ENCODE results near the gene EVI2B.
"Not testable (repeated sequence)": the region's sequence is repeated elsewhere in the genome, so short reads cannot be mapped to it uniquely, and the experiment has no call there.

EVI2B gene

DNA sequence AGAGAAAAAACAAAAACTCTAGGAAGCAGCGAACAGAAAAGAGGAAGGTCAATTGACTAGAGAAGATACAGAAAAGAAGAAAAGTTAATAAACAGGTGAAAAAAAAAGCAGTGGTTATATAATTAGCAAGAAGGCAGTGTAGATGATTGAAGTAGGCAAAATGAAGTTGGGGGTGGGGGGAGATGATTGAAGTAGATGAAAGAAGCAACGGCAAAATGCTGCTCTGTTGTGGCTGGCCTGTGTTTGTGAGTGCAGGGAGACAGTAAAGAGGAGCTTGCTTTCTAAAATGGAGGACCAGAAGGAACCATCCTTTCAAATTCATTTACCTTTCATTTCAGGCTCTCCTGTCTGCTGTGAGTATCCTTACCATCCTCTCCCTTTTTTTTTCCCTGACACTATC, 3.6 kb downstream of the EVI2B start:
- DNase-seq = peak; percentile 73

DNA sequence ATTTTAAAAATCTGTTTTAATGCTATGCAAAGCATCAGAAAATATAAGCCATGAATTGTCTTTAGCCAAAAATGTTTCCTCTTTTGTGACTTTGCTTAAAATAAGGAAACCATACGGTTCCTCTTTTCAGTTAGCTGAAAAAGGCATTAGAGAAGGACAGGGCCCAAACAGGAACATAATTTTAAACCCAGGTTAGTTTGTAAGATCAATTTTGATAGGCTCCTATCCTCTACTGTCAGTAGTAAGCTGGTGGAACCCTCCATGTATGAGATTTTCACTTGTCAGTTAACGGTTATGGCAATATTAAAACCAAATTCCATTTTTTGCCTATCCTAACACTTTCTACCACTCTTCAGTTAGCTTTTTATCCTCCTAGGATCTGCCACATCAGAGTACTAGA, 4.3 kb downstream of the EVI2B start:
- peak; percentile 91 for DNase-seq

DNA sequence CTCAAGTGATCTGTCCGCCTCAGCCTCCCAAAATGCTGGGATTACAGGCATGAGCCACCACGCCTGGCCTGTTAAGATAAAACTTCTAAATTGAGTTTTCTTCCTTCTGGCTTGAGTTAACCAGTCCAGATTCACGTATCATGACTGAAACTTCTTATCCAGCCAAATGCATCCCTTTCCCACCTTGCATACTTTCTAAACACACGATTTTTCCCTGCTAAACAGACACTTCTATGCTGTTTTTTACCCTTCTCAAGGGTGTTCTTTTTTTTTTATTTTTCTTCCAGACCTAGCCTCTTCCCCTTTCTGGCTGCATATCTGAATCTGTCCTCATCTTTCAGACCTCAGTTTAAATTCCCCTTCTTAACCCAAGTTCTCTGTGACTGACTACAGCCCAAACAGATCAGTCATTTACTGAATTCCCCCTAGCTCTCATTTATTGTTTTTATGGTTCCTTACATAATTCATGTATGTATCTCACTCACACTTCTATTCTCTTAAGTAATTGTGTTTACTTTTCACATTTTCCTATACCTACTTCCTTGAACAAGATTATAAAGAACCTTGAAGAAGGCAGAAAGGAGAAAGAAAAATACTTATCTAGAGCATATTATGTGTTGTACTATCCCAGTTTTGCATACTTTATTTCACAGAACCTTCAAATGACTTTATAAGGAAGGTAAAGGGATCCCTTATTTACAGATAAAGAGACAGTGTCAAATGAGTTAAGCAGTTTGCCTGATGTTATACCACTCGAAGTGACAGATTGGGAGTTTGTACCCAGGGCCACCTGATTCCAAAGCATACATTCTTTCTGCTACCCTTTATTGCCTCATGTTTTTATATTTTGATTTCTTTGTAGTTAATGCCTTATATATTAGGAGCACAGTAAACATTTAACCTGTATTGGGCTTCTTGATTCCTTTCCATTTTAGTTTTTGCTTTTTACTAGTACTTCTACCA, 5.2 kb downstream of the EVI2B start:
- peak; percentile 75 for DNase-seq

- DNase-seq = no peak
Measured at GRCh38 chr17:31307640-31308039, 6.2 kb downstream of the EVI2B start.

DNA sequence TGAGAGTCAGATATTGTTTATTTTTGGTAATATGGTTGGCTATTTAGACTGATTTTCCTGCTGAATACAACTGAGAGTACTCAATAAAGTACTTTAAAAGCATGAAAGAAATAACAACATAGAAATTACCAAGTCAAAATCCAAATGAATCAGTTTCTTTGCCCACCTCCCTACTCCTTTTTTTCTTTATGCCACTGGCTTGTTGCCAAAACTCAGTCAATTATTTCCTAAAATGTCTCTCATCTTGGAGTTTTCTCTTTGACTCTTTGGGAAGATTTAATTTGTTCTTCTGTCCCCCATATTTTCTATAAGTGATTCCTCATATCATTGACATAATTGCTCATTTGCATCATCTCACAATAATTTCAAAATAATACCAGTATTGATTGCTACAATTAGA, 14.2 kb downstream of the EVI2B start:
- no peak for DNase-seq

DNA sequence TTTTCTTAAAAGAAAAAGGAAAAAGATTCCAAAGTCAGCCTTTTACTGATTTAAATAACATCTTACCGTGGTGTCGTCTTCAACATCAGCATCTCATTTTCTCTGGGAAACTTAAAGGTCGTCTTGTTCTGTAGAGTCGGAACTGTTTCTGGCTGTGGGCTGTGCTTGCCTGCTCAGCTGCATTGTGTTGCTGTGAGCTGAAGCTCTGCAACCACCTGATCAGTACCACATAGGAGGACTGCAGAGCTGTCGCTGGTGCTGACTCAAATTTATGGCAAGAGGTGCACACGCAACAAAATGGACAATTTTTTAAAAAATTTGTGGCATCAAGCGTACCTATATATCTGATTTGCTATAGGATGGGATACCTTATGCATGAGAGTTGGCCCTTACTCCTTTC, 16.8 kb downstream of the EVI2B start, which contains the start of gene OMG:
OMG (minus strand) TSS at position 150 of the 400 bp plus-strand sequence. CDS start 908 bp downstream, outside the sequence.
- no peak for DNase-seq

GRCh38 chr17:31296142-31296541, 17.7 kb downstream of the EVI2B start:
- DNase-seq = no peak

- DNase-seq = no peak
Measured at GRCh38 chr17:31295489-31295871, 18.4 kb downstream of the EVI2B start.

DNA sequence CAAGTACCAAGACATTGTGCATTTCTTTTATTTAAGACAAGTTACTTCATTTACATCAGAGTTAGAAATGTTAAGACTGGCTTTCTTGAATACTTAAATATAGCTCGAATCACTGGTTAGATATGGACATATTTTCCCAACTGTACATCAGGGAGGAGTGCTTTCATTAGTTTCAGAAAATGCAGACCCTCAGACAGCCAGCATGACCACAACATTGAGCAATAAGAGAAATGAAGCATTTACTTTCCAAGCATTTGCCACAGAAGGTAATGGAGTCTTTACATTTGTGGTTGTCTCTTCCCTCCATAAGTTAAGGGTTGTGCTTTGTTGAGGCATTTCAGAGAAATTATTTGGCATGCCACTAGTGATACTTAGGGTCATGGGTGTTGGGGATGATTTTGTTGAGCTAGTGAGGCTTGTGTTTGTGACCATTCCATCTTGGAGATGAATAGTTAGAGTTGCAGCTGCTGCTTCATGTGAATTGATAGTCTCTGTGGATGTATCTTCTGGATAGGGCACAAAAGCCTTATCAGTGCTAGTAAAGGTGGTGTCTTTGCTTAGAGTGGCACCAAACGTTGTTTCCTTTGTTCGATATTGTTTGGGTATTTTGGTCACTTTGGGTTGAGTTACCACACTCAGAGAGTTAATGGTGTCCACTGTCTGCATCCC, 18.9 kb downstream of the EVI2B start:
- DNase-seq = peak; percentile 53

DNA sequence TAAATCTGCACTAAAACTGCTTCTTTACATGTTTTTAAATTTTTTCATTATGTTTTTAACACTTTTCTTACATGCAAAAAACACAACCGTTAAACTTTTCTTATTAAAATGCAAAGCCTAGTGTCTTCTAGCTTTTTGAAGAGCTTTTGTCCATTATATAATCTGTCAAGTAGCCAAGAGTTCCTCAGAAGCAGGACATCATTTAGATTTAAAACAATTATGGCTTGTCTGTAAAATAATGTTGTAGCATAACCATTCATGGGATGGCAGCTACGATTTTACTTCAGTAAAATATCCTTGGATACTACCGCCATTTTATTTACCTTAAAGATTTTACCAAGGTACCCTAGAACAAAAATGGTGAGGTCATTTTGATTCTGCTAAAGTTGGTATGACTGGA, 19.6 kb downstream of the EVI2B start:
- no peak for DNase-seq

GRCh38 chr17:31293581-31293980, 20.3 kb downstream of the EVI2B start:
- DNase-seq = no peak

DNA sequence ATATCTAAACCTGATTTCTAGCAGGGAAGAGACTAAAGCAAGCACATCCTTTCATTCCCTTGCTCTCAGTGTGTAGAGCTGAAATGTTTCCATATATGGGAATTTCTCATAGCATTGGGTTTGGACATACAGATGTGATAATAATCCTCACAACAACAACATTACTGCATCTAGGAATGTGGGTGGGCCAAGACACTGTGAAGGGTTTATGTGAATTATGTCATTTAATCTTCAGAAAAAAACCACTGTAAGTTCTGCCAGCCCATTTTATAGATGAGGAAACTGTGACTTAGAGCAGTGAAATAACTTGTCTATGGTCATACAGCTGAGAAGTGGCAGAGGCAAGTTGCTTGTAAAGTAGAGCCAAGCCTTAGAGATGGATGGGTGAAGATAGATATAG, 22.0 kb downstream of the EVI2B start:
- no peak for DNase-seq

GRCh38 chr17:31289790-31290189, 24.1 kb downstream of the EVI2B start:
- no peak for DNase-seq

- DNase-seq = not testable (repeated sequence)
Measured at GRCh38 chr17:31287932-31288331, 25.9 kb downstream of the EVI2B start.

- DNase-seq = peak; percentile 26
Measured at GRCh38 chr17:31286587-31286986, 27.3 kb downstream of the EVI2B start.

DNA sequence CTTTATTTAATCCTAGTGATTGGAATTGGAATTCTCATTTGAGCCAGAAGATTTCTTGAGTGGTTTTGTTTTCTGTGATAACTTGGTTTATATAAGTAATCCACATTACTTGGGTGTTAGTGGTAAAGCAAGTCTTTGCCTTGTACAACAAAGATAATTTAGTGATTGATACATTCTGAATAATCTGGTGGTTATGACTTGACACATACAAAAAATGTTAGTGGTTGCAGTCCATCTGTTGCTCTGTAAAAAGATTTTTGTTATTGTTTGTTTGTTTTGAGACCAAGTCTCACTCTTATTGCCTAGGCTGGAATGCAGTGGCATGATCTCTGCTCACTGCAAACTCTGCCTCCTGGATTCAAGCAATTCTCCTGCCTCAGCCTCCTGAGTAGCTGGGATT, 30.0 kb downstream of the EVI2B start:
- no peak for DNase-seq

GRCh38 chr17:31281061-31281460, 32.8 kb downstream of the EVI2B start:
- DNase-seq = no peak

- no peak for DNase-seq
Measured at GRCh38 chr17:31279401-31279800, 34.5 kb downstream of the EVI2B start.

GRCh38 chr17:31275116-31275515, 38.7 kb downstream of the EVI2B start:
- peak; percentile 3 for DNase-seq

GRCh38 chr17:31274252-31274651, 39.6 kb downstream of the EVI2B start:
- peak; percentile 60 for DNase-seq

DNA sequence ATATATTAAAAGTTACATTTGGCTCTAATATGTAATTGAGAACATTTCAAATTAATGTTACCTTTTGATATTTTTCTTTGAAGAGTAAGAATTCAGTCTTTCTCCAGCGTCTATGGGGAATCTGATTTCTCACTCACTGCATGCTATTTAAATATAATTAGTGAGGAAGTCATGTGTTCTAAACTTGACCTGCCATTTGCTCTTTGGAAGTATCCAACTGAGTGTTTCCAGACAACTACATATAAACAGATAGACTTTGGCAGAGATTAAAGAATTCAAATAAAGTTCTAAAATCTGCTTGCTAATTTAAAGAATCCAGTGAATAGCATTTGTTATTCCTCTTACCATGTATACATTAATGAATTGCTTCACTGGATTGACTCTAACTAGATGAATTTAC, 40.3 kb downstream of the EVI2B start:
- DNase-seq = no peak

GRCh38 chr17:31272803-31273202, 41.1 kb downstream of the EVI2B start:
- no peak for DNase-seq

- DNase-seq = no peak
Measured at GRCh38 chr17:31272236-31272635, 41.6 kb downstream of the EVI2B start.

DNA sequence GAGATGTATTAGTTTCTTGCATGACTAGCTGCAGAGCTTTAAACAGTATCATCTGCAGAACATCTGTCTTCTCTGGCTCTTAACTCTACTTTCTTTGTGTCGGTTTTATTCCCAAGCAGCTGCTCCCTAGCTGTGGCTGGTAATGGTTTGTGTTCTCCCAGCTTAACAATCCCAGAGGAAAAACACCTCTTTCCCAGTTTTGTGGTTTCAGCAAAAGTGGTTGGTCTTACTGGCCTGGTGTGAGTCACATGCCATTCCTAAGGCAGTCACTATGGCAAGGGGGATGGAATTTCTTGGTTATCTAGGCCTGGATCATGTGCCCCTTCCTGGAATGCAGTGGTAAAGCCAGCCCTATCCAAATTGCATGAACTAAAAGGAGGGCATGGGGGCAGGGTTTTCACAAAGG, 44.3 kb downstream of the EVI2B start:
- DNase-seq = no peak
